HG02571 (cell line): ENCODE results near the gene TIGAR.

Experiments
- ATAC-seq: cut with Tn5 transposase; IDR thresholded peaks from one replicate; pipeline ENCODE4 v1.9.1; 2021; ENCODE audit warnings: mild to moderate bottlenecking, moderate library complexity; ENCODE audit not compliant: unreplicated experiment

Gene TIGAR

DNA sequence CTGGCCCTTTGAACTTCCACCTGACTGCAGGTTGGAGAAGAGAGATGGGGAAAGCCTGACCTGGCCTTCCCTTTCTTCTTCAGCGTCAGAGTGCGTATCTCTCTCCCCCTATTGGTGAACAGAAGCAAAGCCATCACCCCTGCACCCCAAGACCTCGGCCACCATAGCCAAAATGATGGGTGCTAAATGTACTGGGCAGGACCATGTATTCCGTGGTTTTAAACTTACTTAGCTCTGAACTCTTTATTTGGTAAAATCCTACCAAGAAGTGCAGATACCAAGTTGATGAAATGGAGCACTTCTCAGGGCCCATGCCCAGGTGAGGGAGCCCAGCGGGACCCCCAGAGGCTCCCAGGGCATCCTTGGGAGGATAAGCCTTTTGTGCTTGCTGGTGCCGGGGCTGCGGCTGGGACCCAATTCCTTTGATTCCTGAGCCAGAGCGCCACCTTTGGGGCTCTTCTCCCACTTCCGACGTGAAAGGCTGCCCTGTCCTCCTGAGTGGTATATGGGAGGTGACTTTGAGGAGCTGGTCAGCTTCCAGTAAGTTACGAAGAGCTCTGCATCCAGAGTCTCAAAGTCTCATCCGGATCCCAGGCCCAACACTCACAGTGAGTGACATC is 38.0 kb upstream of the TIGAR start:
- ATAC-seq: no peak

- no peak for ATAC-seq
Observed at GRCh38 chr12:4283512-4284255, 37.3 kb upstream of the TIGAR start.

- ATAC-seq: no peak
Observed at GRCh38 chr12:4284306-4284705, 36.7 kb upstream of the TIGAR start.

DNA sequence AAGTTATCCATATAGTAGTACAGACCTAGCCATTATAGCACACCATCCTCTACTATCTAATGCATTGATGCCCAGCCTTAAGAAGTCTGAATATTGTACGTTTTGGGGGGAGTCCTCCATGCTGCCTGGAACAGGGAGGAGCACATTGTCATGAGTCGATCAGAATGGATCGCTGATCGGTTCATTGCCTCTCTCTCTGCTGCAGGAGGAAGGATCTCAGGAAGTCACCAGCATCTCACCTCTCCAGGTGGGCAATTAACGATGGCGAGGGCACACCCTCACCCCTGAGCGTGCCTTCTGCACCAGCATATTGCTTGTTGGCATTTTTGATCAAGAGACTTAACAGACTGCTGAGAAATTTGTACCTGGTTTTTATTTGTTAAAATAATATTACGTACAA is 35.9 kb upstream of the TIGAR start:
- no peak for ATAC-seq

DNA sequence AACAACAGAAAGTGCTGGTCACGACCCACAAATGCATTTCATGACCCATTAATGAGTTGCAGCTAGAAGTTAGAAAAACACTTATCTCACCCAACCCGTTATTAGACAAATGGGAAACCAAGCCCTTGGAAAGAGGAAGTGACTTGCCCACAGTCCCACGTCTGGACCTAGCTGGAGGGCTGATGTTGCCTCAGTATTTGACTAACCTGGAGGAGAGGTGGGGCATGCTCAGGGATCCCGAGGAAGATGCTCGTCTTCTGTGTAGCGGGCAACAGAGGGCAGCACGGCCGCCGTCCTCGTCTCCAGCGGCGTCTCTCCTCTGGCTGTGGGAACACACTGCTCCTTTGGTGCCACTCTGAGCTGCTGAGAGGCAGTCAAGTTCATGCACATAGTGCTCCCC is 34.8 kb upstream of the TIGAR start:
- no peak for ATAC-seq

- ATAC-seq: no peak
Observed at GRCh38 chr12:4286771-4287317, 34.2 kb upstream of the TIGAR start.

GRCh38 chr12:4287325-4288211 is 33.4 kb upstream of the TIGAR start:
- ATAC-seq: no peak

DNA sequence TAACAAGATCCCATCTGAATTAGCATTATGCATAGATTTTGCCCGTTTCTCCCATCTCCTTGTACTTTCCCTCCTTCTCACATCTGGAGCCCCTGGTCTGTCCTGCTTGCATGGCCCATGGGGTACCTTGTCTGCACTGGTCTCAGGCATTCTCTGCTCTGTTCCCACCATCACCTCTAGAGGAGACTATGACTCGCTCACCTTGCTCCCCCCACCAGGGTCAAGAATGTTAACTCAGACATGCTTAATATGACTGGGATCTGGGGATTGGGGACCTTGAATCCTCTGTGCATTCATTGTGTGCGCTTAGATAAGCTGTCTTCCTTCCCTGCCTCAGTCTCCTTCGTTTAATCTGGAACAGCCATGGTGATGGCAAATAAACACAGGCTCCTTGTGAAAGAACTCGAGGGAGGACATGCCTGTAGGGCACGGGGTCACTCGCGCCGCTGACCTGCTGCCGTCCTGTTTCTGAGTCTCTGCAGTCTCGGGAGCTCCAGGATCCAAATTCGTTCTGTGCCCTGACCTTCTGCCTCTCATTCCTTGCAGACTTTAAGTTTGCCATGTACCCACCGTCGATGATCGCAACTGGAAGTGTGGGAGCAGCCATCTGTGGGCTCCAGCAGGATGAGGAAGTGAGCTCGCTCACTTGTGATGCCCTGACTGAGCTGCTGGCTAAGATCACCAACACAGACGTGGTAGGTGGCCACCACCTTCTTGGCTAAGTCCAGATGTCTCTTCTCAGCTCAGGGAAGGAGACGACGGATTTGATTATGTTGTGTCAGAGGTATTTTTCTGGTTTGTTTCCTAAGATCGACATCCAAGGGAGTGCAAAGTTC is 32.5 kb upstream of the TIGAR start:
- no peak for ATAC-seq

DNA sequence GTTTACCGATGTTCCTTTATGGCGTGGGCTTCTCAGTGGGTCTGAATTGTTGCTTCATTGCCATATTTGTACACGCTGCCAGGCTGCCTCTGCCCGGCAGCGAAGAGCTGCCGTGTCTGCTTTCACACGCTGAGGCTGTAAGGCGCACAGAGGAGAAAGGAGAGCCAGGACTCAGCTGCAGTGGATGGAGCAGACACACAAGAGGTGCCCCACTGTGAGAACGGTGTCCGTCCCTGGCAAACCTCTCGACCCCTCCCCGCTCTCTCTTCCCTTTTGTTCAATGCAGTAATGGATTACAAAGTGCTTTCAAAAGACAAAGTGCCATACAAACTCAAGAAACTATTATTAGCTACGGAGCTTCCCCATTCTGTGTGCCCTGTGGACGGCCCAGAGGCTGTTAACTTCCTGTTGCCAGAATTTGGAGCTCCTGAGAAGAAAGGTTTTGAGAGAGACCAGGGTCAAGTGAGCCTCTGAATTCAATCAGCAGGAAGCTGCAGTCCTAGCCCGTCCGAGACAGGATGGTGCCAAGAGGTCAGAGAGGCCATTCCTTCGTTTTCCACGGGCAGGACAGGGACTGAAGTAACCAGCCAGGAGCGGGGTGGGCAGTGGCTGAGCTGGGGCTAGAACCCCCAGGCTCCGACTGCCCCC is 31.7 kb upstream of the TIGAR start:
- ATAC-seq: no peak

GRCh38 chr12:4289998-4290790 is 30.8 kb upstream of the TIGAR start:
- no peak for ATAC-seq

DNA sequence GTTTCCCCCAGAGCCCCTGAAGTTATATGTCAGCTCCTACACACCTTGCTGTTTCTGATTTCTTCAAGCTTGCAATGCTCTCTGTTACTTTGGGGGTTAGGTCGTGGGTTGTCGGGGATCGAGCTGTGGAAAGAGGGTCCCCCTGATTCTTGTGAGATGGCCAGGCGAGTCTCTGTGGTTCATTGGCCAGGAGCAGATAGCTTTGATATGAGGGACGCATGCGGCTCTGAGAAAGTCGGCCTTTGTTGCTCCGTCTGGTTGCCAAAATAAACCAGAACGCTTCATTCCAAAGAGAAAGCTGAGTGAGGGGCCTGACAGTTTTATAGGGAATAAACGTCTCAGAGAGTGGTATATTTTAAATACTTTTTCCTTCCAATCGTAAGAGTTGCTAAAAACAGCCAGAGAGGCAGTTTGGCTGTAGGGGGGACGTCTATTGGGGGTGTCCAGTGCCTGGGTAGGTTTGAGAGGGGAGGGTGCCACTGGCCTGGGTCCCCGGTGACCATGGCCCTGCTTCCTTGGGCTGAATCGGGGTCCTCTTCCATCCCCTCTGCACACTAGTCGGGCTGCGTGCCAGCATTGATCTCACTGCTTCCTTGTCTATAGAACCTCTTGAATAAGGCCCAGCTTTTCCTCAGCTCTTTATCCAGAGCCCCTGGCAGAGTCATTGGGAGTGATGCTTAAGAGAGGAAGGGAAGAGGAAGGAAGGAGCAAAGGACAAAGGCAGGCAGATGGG is 28.5 kb upstream of the TIGAR start:
- no peak for ATAC-seq

- no peak for ATAC-seq
Observed at GRCh38 chr12:4293299-4293965, 27.6 kb upstream of the TIGAR start.

GRCh38 chr12:4293966-4294505 is 27.0 kb upstream of the TIGAR start:
- ATAC-seq: no peak

DNA sequence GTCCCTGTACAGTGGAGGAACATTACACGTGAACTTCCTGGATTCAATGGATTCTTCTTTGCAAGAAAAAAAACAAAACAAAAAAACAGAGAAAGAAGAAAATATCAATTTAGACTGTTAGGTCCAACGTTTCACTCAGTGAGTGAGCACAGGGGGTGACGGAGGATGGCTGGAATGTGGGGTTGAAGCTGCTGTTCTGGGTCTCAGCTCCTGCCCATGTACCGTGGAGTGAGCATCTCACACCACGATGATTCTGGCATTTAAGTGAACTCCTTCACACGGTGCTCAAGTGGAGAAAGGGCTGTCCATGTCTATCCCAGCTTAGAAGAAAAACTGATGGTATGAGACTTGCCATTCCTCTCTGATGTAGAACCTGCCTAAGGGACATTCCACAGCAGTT is 24.3 kb upstream of the TIGAR start:
- no peak for ATAC-seq

GRCh38 chr12:4297617-4298016 is 23.4 kb upstream of the TIGAR start:
- no peak for ATAC-seq

GRCh38 chr12:4300883-4301282 is 20.1 kb upstream of the TIGAR start:
- ATAC-seq: no peak

DNA sequence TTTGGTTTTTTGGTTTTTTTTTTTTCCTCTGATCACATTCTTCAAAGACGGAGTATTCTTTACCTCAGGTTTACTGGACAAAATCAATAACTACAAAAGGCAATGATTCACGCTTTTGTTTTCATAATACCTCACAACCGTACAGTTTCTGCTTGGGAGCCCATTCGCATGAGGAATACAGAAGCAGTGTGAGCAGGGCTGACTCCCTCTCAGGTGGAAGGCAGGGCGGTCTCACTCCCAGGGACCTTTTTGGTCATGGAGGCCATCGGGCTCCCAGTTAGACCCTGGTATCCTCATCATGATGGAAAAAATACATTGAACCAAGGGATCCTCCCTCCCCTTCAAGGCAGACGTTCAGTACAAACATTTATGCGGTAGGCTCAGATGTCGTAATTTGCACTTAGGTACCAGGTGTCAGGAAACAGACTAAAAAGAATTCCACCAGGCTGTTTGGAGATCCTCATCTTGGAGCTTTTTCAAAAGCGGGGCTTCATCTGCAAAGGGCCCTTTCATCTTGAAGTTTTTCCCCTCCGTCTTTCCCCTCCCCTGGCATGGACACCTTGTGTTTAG is 19.0 kb upstream of the TIGAR start:
- no peak for ATAC-seq
